Gastroesophageal sphincter (tissue), 4 donors: ENCODE results near the gene GPT2. TPM values are rescaled to one million over a fixed set of nuclear protein-coding genes. Genes with fewer than 3 reads are reported as not detected.

Source experiments
- ATAC-seq: fragments of 150-250 bp; one replicate; pipeline ENCODE4 v1.9.1; 2016; ENCODE audit warnings: mild to moderate bottlenecking, moderate library complexity
- H3K27ac ChIP-seq, 4 donors: fragments of 200-600 bp; sonication (generic) in 3 of 4; 1 replicate in 3 of 4; 2 replicates in 1 of 4; pipeline ENCODE4 v1.5.1; 2016 to 2019
- H3K27me3 ChIP-seq: fragments of 200-600 bp; sonication (generic); one replicate; pipeline ENCODE4 v1.5.1; 2019
- H3K36me3 ChIP-seq, 2 donors: fragments of 200-600 bp; sonication (generic); one replicate each; pipeline ENCODE4 v1.5.1; 2019; ENCODE audit warnings: control low read depth in 1 of 2
- H3K4me1 ChIP-seq, 3 donors: fragments of 200-600 bp; sonication (generic); 1 replicate in 2 of 3; 2 replicates in 1 of 3; pipeline ENCODE4 v1.5.1; 2016 to 2019; ENCODE audit warnings: control low read depth in 2 of 3
- H3K4me3 ChIP-seq, 2 donors: fragments of 200-600 bp; sonication (generic); one replicate each; pipeline ENCODE4 v1.5.1; 2019; ENCODE audit warnings: mild to moderate bottlenecking in 1 of 2, moderate library complexity in 1 of 2
- H3K9me3 ChIP-seq, 3 donors: fragments of 200-600 bp; sonication (generic); one replicate each; pipeline ENCODE4 v1.5.1; 2017 to 2019; ENCODE audit warnings: control low read depth in 2 of 3
- CTCF ChIP-seq, 4 experiments: fragments of 200-600 bp in 2 of 4; fragments of 450-650 bp in 2 of 4; sonication (generic) in 1 of 4; IDR thresholded peaks; one replicate each; pipeline ENCODE4 v1.5.1; 2017 to 2019; ENCODE audit warnings: antibody characterized with exemption in 4 of 4, mild to moderate bottlenecking in 2 of 4, moderate library complexity in 2 of 4
- EP300 ChIP-seq: sonication (generic); formaldehyde crosslinking; IDR thresholded peaks from one replicate; pipeline ENCODE4 v1.6.1; 2017; ENCODE audit warnings: antibody characterized with exemption, mild to moderate bottlenecking
- POLR2A ChIP-seq, 2 donors: fragments of 450-650 bp; IDR thresholded peaks; one replicate each; pipeline ENCODE4 v1.6.1; 2017; ENCODE audit warnings: antibody characterized with exemption in 2 of 2, mild to moderate bottlenecking in 2 of 2, moderate library complexity in 1 of 2
- POLR2AphosphoS5 ChIP-seq: sonication (generic); formaldehyde crosslinking; IDR thresholded peaks from one replicate; pipeline ENCODE4 v1.6.1; 2017; ENCODE audit warnings: antibody characterized with exemption
- WGBS, 2 donors: methylation state at CpG; one replicate each; pipeline ENCODE4 v1.1.5; 2018; ENCODE audit warnings: low coverage in 1 of 2; 5-methylcytosine and 5-hydroxymethylcytosine counted together
- small RNA-seq, 4 donors: library from RNA; depleted of rRNA; stranded (forward); fragments of <200 nt; gene quantifications; one replicate each; pipeline ENCODE3, GENCODE V24; 2016
- total RNA-seq, 4 donors: library from RNA; depleted of rRNA; stranded (reverse); fragments of >200 nt; gene quantifications; one replicate each; pipeline ENCODE4 v1.1.0, GENCODE V29; 2016

The GPT2 gene
- total RNA-seq, 4 donors from 2014 or later = 3.8 to 8.6 (median 5.4) TPM

GRCh38 chr16:46975165-46975564, 91.0 kb downstream of the GPT2 start:
- H3K27ac ChIP-seq = no peak overlapping the region
- TF ChIP-seq CTCF (IDR thresholded peaks at IDR 0.05) (no peak), EP300 (no peak)
- WGBS, 2 donors = 100% methylated on average over 7 of the region's 11 CpGs
- peaks cover 0 to 36% (median 10%) of the 10 kb centered on the region in 3 donors for H3K4me1 ChIP-seq
- no peaks in the 10 kb centered on the region for H3K9me3 ChIP-seq
- ATAC-seq = no peak
- H3K4me3 ChIP-seq = no peak overlapping the region
- H3K36me3 ChIP-seq = peaks cover 0 to 11% of the 10 kb centered on the region in 2 donors
- H3K27me3 ChIP-seq = no peaks in the 10 kb centered on the region

GRCh38 chr16:46975908-46976470, 91.8 kb downstream of the GPT2 start:
- H3K27me3 ChIP-seq = no peaks in the 10 kb centered on the region
- no peak overlapping the region for H3K4me3 ChIP-seq
- no peak for ATAC-seq
- no peak for TF ChIP-seq POLR2A (IDR thresholded peaks at IDR 0.05)
- TF ChIP-seq CTCF (IDR thresholded peaks at IDR 0.05) = no peak
- no peak for TF ChIP-seq POLR2AphosphoS5
- no peak for TF ChIP-seq EP300
- WGBS, 2 donors = 76 to 77% methylated on average over 4 of the region's 4 CpGs
- H3K36me3 ChIP-seq = peaks cover 0 to 3% of the 10 kb centered on the region in 2 donors
- H3K27ac ChIP-seq = no peak overlapping the region
- H3K9me3 ChIP-seq = no peaks in the 10 kb centered on the region
- H3K4me1 ChIP-seq = peaks cover 0 to 27% (median 10%) of the 10 kb centered on the region in 3 donors

GRCh38 chr16:46976550-46976949, 92.4 kb downstream of the GPT2 start:
- Histone ChIP-seq H3K4me3 (no peak overlapping the region), H3K9me3 (no peaks in the 10 kb centered on the region), H3K36me3 (no peaks in the 10 kb centered on the region), H3K27me3 (no peaks in the 10 kb centered on the region), H3K4me1 (peaks cover 0 to 22% (median 10%) of the 10 kb centered on the region in 3 donors), H3K27ac (no peak overlapping the region)
- no peak for TF ChIP-seq POLR2A (IDR thresholded peaks at IDR 0.05)
- no peak for TF ChIP-seq POLR2AphosphoS5
- no peak for TF ChIP-seq CTCF (IDR thresholded peaks at IDR 0.05)
- TF ChIP-seq EP300 = no peak
- WGBS, 2 donors = 76 to 90% methylated on average over 2 of the region's 4 CpGs
- ATAC-seq = no peak

Small RNA genes within 50 kb of the gene (small RNA-seq; reads per million reads assigned to genes)
- gene AC007225.2 = 0 reads per million in 4 donors

Other genes with a start within 250 kb of the GPT2 start
- 100 to 1,000 TPM in 1 of 4 donors, 10 to 100 TPM in 3; 76.6 to 119 (median 91.7) TPM for gene VPS35, start 195.2 kb upstream of the GPT2 start, total RNA-seq
- 1 to 10 TPM in 2 of 4 donors, under 1 TPM in 2; 0.62 to 2.2 (median 1.2) TPM for gene ORC6, start 194.7 kb upstream of the GPT2 start, total RNA-seq
- 1 to 10 TPM in 1 of 4 donors, under 1 TPM in 3; 0.31 to 2.2 (median 0.54) TPM for gene MYLK3, start 136.0 kb upstream of the GPT2 start, total RNA-seq
- gene C16orf87, start 53.2 kb upstream of the GPT2 start, total RNA-seq = 10 to 100 TPM in 2 of 4 donors, 1 to 10 TPM in 2; 5.8 to 13.7 (median 9.4) TPM
- 10 to 100 TPM; 65.7 to 97.0 (median 72.0) TPM for gene DNAJA2, start 89.3 kb downstream of the GPT2 start, total RNA-seq